ENCODE data around the gene VIPAS39. TPM values are rescaled to one million over a fixed set of nuclear protein-coding genes. Genes with fewer than 3 reads are reported as not detected.

VIPAS39 gene
- total RNA-seq, 1 donor from 2014 or later = 41.2 TPM

DNA sequence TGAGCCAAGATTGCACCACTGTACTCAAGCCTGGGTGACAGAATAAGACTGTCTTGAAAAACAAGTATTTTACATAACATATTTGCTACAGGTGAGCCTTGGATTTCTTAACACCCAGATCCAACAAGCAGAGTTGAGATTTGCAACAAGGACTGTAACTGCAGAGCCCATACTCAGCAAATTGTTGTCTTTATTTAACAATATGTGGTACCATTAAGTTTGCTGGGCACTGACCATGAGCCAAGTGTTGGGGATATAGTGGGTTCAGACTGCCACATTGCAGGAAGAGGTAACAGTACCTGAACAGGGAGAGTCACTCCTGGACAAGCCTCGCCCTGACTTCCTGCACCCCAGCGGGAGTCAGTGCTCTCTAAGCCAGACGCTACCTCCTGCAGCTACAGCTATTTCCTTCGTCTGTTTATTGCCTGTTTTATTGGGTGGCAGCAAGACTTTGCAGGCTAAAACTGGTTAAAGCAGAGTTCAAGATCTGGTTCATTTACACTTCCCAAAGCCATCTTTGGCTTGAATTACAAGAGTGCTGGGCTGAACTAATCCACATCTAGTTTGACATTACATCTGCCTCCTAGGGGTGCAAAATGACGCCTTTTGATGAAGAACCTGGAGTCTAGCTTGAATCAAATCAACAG is 12.9 kb upstream of the VIPAS39 start:
- Histone ChIP-seq H3K27ac (ENCODE audit: low read depth, low read length) (no peak overlapping the region), H3K27me3 (ENCODE audit: control insufficient read depth in 3 of 3, insufficient read depth in 3 of 3, low read length in 3 of 3) (peaks cover 4 to 12% (median 5%) of the 10 kb centered on the region in 3 donors), H3K36me3 (ENCODE audit: control insufficient read depth in 3 of 3, insufficient read depth in 3 of 3, low read length in 3 of 3) (peaks cover 32 to 35% (median 34%) of the 10 kb centered on the region in 3 donors), H3K9ac (ENCODE audit: low read depth in 1 of 3, low read length in 3 of 3) (no peak overlapping the region), H3K9me3 (ENCODE audit: control insufficient read depth in 3 of 3, low read length in 3 of 3) (no peaks in the 10 kb centered on the region), H3K4me3 (ENCODE audit: low read length in 3 of 3) (no peak overlapping the region), H3K4me1 (ENCODE audit: control insufficient read depth in 3 of 3, insufficient read depth in 3 of 3, low read length in 3 of 3) (no peaks in the 10 kb centered on the region)

DNA sequence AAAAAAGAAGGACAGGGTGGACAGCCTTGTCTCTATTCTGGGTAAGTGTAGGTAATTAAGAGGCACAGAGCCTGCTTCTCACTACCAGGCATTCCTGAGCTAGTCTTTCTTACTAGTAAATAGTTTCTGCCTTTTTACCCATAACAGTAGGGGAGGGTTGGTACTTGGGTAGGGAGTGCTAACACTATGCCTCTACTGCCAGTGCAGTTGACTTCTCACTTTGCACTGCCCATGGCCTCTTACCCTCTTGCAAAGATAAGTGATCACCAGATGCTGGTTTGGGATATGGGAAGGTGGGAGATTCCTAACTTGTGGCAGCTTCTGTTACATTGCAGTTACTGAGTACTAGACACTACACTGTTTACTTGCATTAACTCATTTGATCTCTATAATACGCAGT is 12.1 kb upstream of the VIPAS39 start:
- H3K36me3 ChIP-seq (ENCODE audit: control insufficient read depth in 3 of 3, insufficient read depth in 3 of 3, low read length in 3 of 3) = peaks cover 38 to 43% (median 42%) of the 10 kb centered on the region in 3 donors
- peaks cover under 1 to 12% (median 2%) of the 10 kb centered on the region in 3 donors for H3K27me3 ChIP-seq (ENCODE audit: control insufficient read depth in 3 of 3, insufficient read depth in 3 of 3, low read length in 3 of 3)
- H3K4me3 ChIP-seq (ENCODE audit: low read length in 3 of 3) = no peak overlapping the region
- H3K9ac ChIP-seq (ENCODE audit: low read depth in 1 of 3, low read length in 3 of 3) = no peak overlapping the region
- H3K27ac ChIP-seq (ENCODE audit: low read depth, low read length) = no peak overlapping the region
- H3K9me3 ChIP-seq (ENCODE audit: control insufficient read depth in 3 of 3, low read length in 3 of 3) = no peaks in the 10 kb centered on the region
- H3K4me1 ChIP-seq (ENCODE audit: control insufficient read depth in 3 of 3, insufficient read depth in 3 of 3, low read length in 3 of 3) = no peaks in the 10 kb centered on the region

DNA sequence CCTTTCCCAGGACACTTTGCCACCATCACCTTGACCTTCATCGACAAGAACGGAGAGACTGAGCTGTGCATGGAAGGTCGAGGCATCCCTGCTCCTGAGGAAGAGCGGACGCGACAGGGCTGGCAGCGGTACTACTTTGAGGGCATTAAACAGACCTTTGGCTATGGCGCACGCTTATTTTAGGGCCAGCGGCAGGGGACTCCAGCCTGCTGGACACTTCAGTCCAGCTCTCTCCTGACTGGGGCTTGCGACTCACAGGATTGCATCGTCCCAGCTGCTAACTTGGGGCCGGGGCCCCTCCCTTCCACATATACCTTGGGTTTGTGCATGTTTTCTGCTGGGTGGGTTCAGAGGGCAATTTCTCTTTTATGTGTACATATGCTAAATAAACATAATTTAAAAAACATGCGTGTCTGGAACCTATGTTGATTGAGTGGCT is 11.7 kb upstream of the VIPAS39 start:
- Histone ChIP-seq H3K27me3 (ENCODE audit: control insufficient read depth in 3 of 3, insufficient read depth in 3 of 3, low read length in 3 of 3) (peaks cover 0 to 12% (median 0%) of the 10 kb centered on the region in 3 donors), H3K36me3 (ENCODE audit: control insufficient read depth in 3 of 3, insufficient read depth in 3 of 3, low read length in 3 of 3) (peaks cover 43 to 47% (median 46%) of the 10 kb centered on the region in 3 donors), H3K27ac (ENCODE audit: low read depth, low read length) (no peak overlapping the region), H3K9ac (ENCODE audit: low read depth in 1 of 3, low read length in 3 of 3) (no peak overlapping the region), H3K9me3 (ENCODE audit: control insufficient read depth in 3 of 3, low read length in 3 of 3) (no peaks in the 10 kb centered on the region), H3K4me3 (ENCODE audit: low read length in 3 of 3) (no peak overlapping the region), H3K4me1 (ENCODE audit: control insufficient read depth in 3 of 3, insufficient read depth in 3 of 3, low read length in 3 of 3) (no peaks in the 10 kb centered on the region)

DNA sequence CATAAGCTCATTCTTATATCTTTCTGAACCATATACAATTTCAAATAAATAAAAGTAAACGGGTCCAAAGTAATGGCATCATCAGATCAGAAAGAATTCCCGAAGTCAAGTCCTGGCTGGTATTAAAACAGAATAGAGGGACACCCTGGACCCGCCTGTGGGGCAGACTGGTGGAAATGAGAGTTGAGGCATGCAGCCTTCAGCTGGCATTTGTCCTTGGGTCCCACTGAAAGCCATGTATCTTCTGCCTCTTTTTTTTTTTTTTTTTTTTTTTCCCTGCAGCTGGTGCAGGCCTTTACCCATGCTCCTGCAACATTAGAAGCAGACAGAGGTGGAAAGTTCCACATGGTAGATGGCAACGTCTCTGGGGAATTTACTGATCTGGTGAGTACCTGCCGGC is 10.4 kb upstream of the VIPAS39 start:
- H3K4me3 ChIP-seq (ENCODE audit: low read length in 3 of 3) = no peak overlapping the region
- no peak overlapping the region for H3K27ac ChIP-seq (ENCODE audit: low read depth, low read length)
- H3K36me3 ChIP-seq (ENCODE audit: control insufficient read depth in 3 of 3, insufficient read depth in 3 of 3, low read length in 3 of 3) = peaks cover 52 to 60% (median 56%) of the 10 kb centered on the region in 3 donors
- H3K9me3 ChIP-seq (ENCODE audit: control insufficient read depth in 3 of 3, low read length in 3 of 3) = no peaks in the 10 kb centered on the region
- no peaks in the 10 kb centered on the region for H3K4me1 ChIP-seq (ENCODE audit: control insufficient read depth in 3 of 3, insufficient read depth in 3 of 3, low read length in 3 of 3)
- peaks cover 0 to 3% (median 0%) of the 10 kb centered on the region in 3 donors for H3K27me3 ChIP-seq (ENCODE audit: control insufficient read depth in 3 of 3, insufficient read depth in 3 of 3, low read length in 3 of 3)
- H3K9ac ChIP-seq (ENCODE audit: low read depth in 1 of 3, low read length in 3 of 3) = no peak overlapping the region

DNA sequence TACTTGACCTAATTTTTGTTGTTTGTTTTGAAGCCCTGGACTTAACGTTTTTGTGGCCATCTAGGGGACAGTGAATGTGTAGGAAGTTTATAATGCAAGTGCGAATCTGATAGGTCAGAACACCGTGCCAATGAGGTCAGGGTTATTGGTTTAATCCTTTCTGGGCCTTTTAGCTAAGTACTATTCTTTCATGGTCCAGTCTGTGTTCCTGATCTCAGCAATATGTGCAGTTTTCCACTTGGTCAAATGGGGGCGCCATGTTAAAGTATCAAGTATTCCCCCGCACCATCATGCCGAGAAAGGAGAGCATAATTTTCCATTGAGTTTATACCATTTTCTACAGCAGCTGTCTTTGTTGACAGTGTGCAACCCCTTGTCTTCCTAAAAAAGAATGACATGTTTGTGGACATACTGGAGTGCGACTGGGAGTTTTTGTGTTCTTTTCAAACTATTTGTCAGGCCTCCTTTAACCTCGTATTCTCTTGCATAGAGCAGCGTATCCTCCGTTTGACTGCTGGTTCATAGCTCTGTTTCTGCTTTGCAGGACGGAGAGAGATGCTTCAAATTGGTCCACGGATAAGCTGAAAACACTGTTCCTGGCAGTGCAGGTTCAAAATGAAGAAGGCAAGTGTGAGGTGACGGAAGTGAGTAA is 1.8 kb upstream of the VIPAS39 start:
- no peaks in the 10 kb centered on the region for H3K27me3 ChIP-seq (ENCODE audit: control insufficient read depth in 3 of 3, insufficient read depth in 3 of 3, low read length in 3 of 3)
- H3K9ac ChIP-seq (ENCODE audit: low read depth in 1 of 3, low read length in 3 of 3) = peak overlapping the region; percentile 76 to 99 (median 94)
- H3K9me3 ChIP-seq (ENCODE audit: control insufficient read depth in 3 of 3, low read length in 3 of 3) = no peaks in the 10 kb centered on the region
- peaks cover 10 to 27% (median 23%) of the 10 kb centered on the region in 3 donors for H3K4me1 ChIP-seq (ENCODE audit: control insufficient read depth in 3 of 3, insufficient read depth in 3 of 3, low read length in 3 of 3)
- H3K36me3 ChIP-seq (ENCODE audit: control insufficient read depth in 3 of 3, insufficient read depth in 3 of 3, low read length in 3 of 3) = peaks cover 34 to 40% (median 38%) of the 10 kb centered on the region in 3 donors
- H3K4me3 ChIP-seq (ENCODE audit: low read length in 3 of 3) = peak overlapping the region; percentile 97 to 100 (median 99)
- H3K27ac ChIP-seq (ENCODE audit: low read depth, low read length) = peak overlapping the region; percentile 91

GRCh38 chr14:77458249-77458950 is 999 bp upstream of the VIPAS39 start:
- Histone ChIP-seq H3K9me3 (ENCODE audit: control insufficient read depth in 3 of 3, low read length in 3 of 3) (no peaks in the 10 kb centered on the region), H3K27ac (ENCODE audit: low read depth, low read length) (peak overlapping the region; percentile 91), H3K4me3 (ENCODE audit: low read length in 3 of 3) (peak overlapping the region; percentile 97 to 100 (median 99)), H3K36me3 (ENCODE audit: control insufficient read depth in 3 of 3, insufficient read depth in 3 of 3, low read length in 3 of 3) (peaks cover 27 to 33% (median 32%) of the 10 kb centered on the region in 3 donors), H3K9ac (ENCODE audit: low read depth in 1 of 3, low read length in 3 of 3) (peak overlapping the region; percentile 76 to 99 (median 94)), H3K27me3 (ENCODE audit: control insufficient read depth in 3 of 3, insufficient read depth in 3 of 3, low read length in 3 of 3) (no peaks in the 10 kb centered on the region), H3K4me1 (ENCODE audit: control insufficient read depth in 3 of 3, insufficient read depth in 3 of 3, low read length in 3 of 3) (peaks cover 10 to 27% (median 23%) of the 10 kb centered on the region in 3 donors)

- Histone ChIP-seq H3K36me3 (ENCODE audit: control insufficient read depth in 3 of 3, insufficient read depth in 3 of 3, low read length in 3 of 3) (peaks cover 20 to 30% (median 28%) of the 10 kb centered on the region in 3 donors), H3K27ac (ENCODE audit: low read depth, low read length) (peak overlapping the region; percentile 91), H3K27me3 (ENCODE audit: control insufficient read depth in 3 of 3, insufficient read depth in 3 of 3, low read length in 3 of 3) (no peaks in the 10 kb centered on the region), H3K9me3 (ENCODE audit: control insufficient read depth in 3 of 3, low read length in 3 of 3) (no peaks in the 10 kb centered on the region), H3K4me3 (ENCODE audit: low read length in 3 of 3) (peak overlapping the region; percentile 97 to 100 (median 99)), H3K4me1 (ENCODE audit: control insufficient read depth in 3 of 3, insufficient read depth in 3 of 3, low read length in 3 of 3) (peaks cover 10 to 27% (median 23%) of the 10 kb centered on the region in 3 donors), H3K9ac (ENCODE audit: low read depth in 1 of 3, low read length in 3 of 3) (peak overlapping the region; percentile 94 to 99 (median 96))
Measured at GRCh38 chr14:77457115-77457521, 283 bp downstream of the VIPAS39 start.

DNA sequence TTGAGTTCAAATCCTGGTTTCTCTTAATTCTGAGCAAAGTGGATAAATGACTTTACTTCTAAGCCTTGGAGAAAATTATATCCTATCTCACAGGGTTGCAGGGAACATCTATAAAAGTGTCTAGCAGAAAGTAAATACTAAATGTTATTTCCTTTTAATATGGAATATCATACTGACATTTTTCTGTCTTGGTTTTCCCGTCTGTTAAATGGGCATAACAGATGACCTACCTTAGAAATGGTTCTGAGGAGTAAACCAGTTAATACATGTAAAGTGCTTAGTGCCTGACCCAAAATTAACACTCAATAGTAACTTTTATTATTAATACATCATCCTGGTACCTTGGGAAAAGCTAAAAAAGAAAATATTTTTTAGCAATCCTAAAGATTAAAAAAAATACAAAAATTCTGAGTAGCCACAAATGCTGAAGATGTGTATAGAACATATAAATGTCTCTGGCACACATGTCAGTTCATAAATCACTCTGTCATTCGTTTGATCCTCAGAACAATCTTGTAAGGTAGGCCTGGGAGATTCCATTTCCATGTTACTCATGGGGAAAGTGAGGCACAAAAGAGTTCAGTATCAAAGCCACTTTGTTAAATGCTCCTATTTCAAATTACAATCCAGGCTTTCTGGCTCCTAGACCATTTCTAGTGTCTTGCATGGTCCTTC is 1.3 kb downstream of the VIPAS39 start:
- peak overlapping the region in 2 of 3 donors; percentile 94 to 96 for H3K9ac ChIP-seq (ENCODE audit: low read depth in 1 of 3, low read length in 3 of 3)
- H3K36me3 ChIP-seq (ENCODE audit: control insufficient read depth in 3 of 3, insufficient read depth in 3 of 3, low read length in 3 of 3) = peaks cover 13 to 27% (median 26%) of the 10 kb centered on the region in 3 donors
- peak overlapping the region in 2 of 3 donors; percentile 99 to 100 for H3K4me3 ChIP-seq (ENCODE audit: low read length in 3 of 3)
- no peaks in the 10 kb centered on the region for H3K9me3 ChIP-seq (ENCODE audit: control insufficient read depth in 3 of 3, low read length in 3 of 3)
- H3K27ac ChIP-seq (ENCODE audit: low read depth, low read length) = no peak overlapping the region
- peaks cover 10 to 27% (median 23%) of the 10 kb centered on the region in 3 donors for H3K4me1 ChIP-seq (ENCODE audit: control insufficient read depth in 3 of 3, insufficient read depth in 3 of 3, low read length in 3 of 3)
- no peaks in the 10 kb centered on the region for H3K27me3 ChIP-seq (ENCODE audit: control insufficient read depth in 3 of 3, insufficient read depth in 3 of 3, low read length in 3 of 3)

DNA sequence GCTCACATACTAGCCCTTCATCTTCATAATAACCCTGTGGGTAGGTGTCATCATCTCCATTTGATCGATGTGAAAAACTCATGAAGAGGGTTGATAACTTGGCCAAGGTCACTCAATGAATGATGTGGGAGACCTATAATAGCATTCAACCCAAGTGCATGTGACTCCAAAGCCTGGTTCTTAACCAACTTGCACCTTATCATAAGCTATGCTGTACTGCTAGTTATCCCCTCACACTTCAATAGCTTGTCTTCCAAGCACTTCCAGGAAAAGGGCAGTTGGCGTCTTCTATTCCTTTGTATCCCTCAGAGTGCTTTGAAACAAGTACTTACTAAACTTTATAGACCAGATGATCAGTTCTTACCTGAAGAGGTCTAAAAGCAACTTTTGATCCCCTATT is 15.2 kb downstream of the VIPAS39 start:
- H3K27me3 ChIP-seq (ENCODE audit: control insufficient read depth in 3 of 3, insufficient read depth in 3 of 3, low read length in 3 of 3) = no peaks in the 10 kb centered on the region
- no peaks in the 10 kb centered on the region for H3K4me1 ChIP-seq (ENCODE audit: control insufficient read depth in 3 of 3, insufficient read depth in 3 of 3, low read length in 3 of 3)
- H3K9ac ChIP-seq (ENCODE audit: low read depth in 1 of 3, low read length in 3 of 3) = no peak overlapping the region
- H3K36me3 ChIP-seq (ENCODE audit: control insufficient read depth in 3 of 3, insufficient read depth in 3 of 3, low read length in 3 of 3) = peaks cover 36 to 50% (median 48%) of the 10 kb centered on the region in 3 donors
- H3K9me3 ChIP-seq (ENCODE audit: control insufficient read depth in 3 of 3, low read length in 3 of 3) = no peaks in the 10 kb centered on the region
- no peak overlapping the region for H3K27ac ChIP-seq (ENCODE audit: low read depth, low read length)
- no peak overlapping the region for H3K4me3 ChIP-seq (ENCODE audit: low read length in 3 of 3)

Measured in skeletal muscle tissue (tissue), 4 donors.